M059J (cell line): Measurements from ENCODE around the gene NDUFS8. TPM values are rescaled to one million over a fixed set of nuclear protein-coding genes. Genes with fewer than 3 reads are reported as not detected.

Experiments
- DNase-seq: peaks from one replicate; pipeline ENCODE4 v3.0.0-alpha.2; 2012; ENCODE audit warnings: low read depth
- total RNA-seq: library from RNA; depleted of rRNA; stranded (reverse); fragments of >200 nt; shearing (Covaris generic); gene quantifications from 2 replicates; pipeline ENCODE4 v1.2.3, GENCODE V29; 2014; rRNA removed

NDUFS8 gene
- total RNA-seq, 1 experiment from 2014 or later, result 295 TPM

DNA sequence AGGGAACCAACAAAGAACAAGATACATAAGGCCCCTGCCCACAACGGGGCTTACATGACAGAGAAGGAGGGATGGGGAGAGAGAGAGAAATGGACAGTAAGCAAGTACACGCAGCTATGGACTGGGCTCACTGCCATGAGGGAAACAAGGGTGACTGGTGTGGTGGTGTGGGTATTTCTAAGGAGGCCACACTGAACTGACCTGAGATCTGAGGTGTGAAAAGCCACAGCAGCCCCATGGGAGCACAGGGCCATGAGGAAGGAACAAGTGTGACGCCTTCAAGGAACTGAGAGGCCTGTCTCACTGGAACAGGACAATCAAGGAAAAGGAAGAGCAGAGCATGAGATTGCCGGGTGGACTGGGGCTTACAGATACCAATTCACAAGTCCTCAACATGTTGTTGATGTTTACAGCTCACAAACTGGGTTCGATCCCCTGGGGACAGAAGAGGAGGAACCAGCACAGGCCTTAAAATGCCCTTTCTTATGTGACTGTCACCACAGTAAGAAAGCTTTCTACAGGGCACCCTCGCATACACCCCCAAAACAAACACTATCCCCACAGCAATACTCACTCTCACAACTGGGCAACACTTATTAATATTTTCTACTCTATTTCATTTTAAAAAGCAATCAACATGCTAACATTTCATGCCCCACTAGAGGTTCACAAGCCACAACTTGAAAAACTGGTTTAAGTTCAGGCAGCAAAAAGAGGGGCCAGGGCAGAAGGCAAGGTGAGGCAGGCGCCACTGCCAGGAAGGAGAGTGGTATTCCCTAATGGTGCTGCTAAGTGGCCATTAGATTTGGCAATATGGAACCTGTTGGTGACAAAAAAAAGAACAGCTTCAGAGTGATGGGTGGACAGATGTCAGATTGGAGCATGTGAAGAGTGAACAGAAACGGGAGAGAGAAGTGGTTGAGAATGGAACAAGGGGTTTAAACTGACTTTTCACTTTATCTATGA lies 47.4 kb downstream of the NDUFS8 start:
- no peak for DNase-seq

GRCh38 chr11:68080860-68081259 lies 50.4 kb downstream of the NDUFS8 start:
- no peak for DNase-seq

DNA sequence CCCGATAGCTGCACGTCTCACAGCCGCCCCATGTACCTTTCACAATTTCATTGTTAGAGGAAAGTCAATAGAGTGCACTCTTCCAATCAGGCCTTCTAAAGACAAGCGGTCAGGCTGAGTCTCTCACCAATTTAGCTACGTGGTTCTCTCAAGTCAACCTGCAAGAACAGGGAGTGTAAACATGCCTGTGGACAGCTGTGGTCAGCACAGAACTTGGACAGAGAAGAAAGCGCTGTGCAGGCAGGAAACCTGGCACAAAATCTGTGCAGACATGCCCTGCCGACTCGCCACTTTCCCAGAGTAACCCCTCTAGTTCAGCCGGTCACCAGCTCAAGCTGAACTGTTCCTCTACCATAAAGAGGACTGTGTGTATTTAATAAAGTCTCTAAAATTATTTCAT lies 51.2 kb downstream of the NDUFS8 start:
- no peak for DNase-seq

- DNase-seq, result no peak
Observed at GRCh38 chr11:68082481-68082880, 52.0 kb downstream of the NDUFS8 start.

- DNase-seq, result no peak
Observed at GRCh38 chr11:68083517-68083916, 53.0 kb downstream of the NDUFS8 start.

Other genes with a start within 250 kb of the NDUFS8 start
- 56.3 and 75.4 TPM in 2 replicates for gene UNC93B1, start 26.6 kb upstream of the NDUFS8 start, total RNA-seq
- 11.0 and 16.8 TPM in 2 replicates for gene ALDH3B1, start 20.4 kb upstream of the NDUFS8 start, total RNA-seq
- gene TCIRG1, start 8.3 kb downstream of the NDUFS8 start, total RNA-seq, result 29.0 and 33.9 TPM in 2 replicates
- gene CHKA, start 90.7 kb downstream of the NDUFS8 start, total RNA-seq, result 8.7 and 13.7 TPM in 2 replicates
- 28.6 and 61.2 TPM in 2 replicates for gene KMT5B, start 182.6 kb downstream of the NDUFS8 start, total RNA-seq
- gene C11orf24, start 241.3 kb downstream of the NDUFS8 start, total RNA-seq, result 42.3 and 59.2 TPM in 2 replicates